DOHH2 (cell line): ENCODE data around the gene CBX6.

Experiments used
- EZH2phosphoT487 ChIP-seq: fragments of 200-600 bp; sonication (generic); IDR thresholded peaks from 2 replicates; pipeline ENCODE4 v1.6.1; 2017; ENCODE audit warnings: borderline replicate concordance, mild to moderate bottlenecking, antibody characterized with exemption, low read length, moderate library complexity, mixed read lengths
- TF ChIP-seq, protein P1 (sequence below): fragments of 200-600 bp; sonication (generic); IDR thresholded peaks from one replicate; pipeline ENCODE4 v1.5.1; 2014; ENCODE audit warnings: antibody characterized with exemption, mild to moderate bottlenecking, low read depth, low read length; ENCODE audit not compliant: poor library complexity, severe bottlenecking

DNA sequence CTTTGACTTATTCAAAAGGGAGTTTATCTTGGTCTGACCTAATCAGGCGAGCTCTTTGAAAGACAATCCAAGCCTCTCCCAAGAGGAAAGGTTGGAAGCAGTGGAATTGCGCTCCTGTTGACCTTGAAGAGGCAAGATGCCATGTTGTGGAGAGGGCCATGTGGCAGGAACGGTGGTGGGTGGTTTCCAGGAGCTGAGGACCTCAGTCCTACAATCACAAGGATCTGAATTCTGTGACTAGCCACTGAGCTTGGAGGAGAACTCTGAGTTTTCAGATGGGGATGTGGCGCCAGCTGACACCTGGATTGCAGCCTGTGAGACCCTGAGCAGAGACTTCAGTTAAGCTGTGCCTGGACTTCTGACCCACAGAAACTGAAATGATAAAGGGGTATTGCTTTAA, 6.0 kb upstream of the CBX6 start:
- TF ChIP-seq, protein P1, sequence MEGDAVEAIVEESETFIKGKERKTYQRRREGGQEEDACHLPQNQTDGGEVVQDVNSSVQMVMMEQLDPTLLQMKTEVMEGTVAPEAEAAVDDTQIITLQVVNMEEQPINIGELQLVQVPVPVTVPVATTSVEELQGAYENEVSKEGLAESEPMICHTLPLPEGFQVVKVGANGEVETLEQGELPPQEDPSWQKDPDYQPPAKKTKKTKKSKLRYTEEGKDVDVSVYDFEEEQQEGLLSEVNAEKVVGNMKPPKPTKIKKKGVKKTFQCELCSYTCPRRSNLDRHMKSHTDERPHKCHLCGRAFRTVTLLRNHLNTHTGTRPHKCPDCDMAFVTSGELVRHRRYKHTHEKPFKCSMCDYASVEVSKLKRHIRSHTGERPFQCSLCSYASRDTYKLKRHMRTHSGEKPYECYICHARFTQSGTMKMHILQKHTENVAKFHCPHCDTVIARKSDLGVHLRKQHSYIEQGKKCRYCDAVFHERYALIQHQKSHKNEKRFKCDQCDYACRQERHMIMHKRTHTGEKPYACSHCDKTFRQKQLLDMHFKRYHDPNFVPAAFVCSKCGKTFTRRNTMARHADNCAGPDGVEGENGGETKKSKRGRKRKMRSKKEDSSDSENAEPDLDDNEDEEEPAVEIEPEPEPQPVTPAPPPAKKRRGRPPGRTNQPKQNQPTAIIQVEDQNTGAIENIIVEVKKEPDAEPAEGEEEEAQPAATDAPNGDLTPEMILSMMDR, result no peak
- TF ChIP-seq EZH2phosphoT487, result no peak
